HG03378 (cell line): Measurements from ENCODE around the gene DHTKD1.
"Not testable (repeated sequence)": the region's sequence is repeated elsewhere in the genome, so short reads cannot be mapped to it uniquely, and the experiment has no call there.

Source experiments
- ATAC-seq: cut with Tn5 transposase; IDR thresholded peaks from one replicate; pipeline ENCODE4 v1.9.1; 2021; ENCODE audit warnings: mild to moderate bottlenecking, moderate library complexity; ENCODE audit not compliant: unreplicated experiment

DHTKD1 gene

GRCh38 chr10:12144538-12144937, 75.8 kb downstream of the DHTKD1 start:
- ATAC-seq = no peak

DNA sequence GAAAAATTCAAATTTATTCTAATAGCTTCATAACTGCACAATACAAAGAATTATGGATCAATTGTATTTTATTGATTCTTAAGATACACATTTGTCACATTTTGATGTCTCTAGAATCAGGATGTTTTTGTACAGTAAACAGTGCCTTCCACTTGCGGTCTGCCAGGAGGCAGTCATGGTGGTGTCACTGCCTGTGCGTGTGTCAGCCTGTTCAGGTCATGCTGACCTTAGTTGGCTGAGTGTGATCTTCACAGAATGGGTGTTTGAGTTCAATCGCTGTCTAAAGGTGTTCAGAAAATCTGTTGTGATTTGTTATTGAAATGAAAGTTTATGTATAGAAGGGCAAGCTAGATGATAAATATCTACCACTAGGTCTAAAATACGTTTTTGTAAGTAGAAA, 81.4 kb downstream of the DHTKD1 start:
- no peak for ATAC-seq

DNA sequence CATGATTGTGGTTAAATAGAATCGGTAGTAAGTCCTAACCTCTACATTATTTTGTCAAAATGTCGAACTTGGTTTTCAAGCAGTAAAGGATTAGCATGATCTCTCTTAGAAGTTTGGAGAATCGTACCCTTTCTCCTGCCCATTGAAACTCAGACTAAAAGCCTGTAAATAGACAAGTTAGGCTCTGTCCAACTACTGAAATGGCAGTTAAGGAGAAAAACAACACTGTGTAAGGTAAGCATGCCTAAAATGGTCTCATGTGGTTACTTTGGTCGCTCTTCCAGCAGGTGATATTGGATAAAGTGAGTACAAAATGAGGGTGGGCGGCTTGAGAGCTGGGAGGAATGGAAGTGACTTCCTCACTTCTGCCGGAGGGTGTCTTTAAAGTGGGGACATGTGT, 85.8 kb downstream of the DHTKD1 start:
- no peak for ATAC-seq

DNA sequence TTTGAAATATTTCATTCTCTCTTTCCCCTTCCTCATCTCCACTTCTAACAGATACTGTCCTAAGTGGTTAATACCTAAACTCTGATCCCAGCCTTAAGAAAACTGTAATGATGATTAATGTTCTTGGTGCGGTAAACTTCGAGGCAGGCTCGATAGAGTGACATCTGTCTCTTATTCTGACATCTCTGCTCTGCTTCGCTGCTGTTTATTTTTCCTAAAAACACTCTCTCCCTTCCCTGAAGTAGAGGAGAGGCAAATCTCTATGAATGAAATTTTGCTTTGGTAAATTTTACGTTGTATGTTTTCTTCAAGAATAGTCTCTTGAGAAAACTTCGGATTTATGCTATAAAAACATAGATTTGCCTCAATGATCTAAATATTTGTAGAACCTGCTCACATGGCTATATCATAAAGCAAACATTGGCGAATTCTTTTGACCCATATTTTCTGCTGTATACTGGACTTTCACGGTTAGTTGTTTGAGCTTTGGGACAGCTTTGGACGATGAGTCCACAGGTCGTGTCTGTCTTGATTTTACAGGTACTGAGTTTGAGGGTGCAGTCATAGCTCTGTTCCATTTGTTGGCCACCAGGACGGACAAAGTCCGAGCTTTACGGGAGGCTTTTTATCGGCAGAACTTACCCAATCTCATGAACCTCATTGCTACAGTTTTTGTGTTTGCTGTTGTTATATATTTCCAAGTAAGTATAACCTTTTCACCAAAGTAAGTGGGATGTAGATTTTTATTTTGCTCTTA, 87.8 kb downstream of the DHTKD1 start:
- ATAC-seq = no peak

- no peak for ATAC-seq
Observed at GRCh38 chr10:12158111-12158510, 89.4 kb downstream of the DHTKD1 start.

- ATAC-seq = no peak
Observed at GRCh38 chr10:12160664-12161063, 91.9 kb downstream of the DHTKD1 start.

DNA sequence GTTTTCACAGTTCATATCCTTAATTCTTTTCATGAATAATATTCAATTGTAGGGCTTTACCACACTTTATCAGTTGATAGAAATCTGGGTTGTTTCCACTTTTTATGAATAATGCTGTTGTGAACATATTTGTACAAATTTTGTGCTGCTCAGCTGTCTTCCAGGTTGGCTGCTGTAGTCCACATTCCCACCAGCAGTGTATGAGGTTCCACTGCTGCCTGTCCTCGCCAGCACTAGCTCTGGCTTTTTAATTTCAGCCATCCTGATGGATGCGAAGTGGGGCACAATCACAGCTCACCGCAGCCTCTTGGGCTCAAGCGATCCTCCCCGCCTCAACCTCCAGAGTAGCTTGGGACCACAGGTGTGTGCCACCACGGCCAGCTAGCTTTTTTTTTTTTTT, 94.2 kb downstream of the DHTKD1 start:
- ATAC-seq = no peak

DNA sequence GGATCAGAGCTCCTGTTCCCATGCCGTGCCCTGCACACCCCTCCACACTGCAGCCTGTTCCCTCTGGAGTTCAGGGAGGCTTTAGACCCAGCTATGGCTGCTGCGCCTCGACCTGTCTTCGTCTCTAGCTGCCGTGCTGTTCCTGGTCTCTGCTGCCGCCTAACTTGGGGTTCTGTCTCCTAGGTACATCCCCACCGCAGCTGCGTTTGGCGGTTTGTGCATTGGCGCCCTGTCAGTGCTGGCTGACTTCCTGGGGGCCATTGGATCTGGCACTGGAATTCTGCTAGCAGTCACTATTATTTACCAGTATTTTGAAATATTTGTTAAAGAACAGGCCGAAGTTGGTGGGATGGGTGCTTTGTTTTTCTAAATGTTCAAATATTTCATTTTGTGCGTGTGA, 95.3 kb downstream of the DHTKD1 start:
- ATAC-seq = no peak

GRCh38 chr10:12165036-12165435, 96.3 kb downstream of the DHTKD1 start:
- no peak for ATAC-seq

GRCh38 chr10:12165999-12166775, 97.4 kb downstream of the DHTKD1 start:
- no peak for ATAC-seq

DNA sequence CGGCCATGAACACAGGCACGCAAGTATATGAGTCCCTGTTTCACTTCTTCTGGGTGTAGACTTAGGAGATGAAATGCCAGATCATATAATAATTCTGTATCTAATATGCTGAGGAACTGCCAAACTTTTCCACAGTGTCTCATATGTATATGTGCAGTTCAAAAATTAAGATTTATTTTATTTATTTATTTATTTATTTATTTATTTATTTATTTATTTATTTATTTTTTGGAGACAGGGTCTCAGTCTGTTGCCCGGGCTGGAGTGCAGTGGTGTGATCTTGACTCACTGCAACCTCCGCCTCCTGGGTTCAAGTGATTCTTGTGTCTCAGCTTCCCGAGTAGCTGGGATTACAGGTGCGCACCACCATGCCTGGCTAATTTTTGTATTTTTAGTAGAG, 102.8 kb downstream of the DHTKD1 start:
- not testable (repeated sequence) for ATAC-seq
